ENCODE data around the gene KRT73.

KRT73 gene

DNA sequence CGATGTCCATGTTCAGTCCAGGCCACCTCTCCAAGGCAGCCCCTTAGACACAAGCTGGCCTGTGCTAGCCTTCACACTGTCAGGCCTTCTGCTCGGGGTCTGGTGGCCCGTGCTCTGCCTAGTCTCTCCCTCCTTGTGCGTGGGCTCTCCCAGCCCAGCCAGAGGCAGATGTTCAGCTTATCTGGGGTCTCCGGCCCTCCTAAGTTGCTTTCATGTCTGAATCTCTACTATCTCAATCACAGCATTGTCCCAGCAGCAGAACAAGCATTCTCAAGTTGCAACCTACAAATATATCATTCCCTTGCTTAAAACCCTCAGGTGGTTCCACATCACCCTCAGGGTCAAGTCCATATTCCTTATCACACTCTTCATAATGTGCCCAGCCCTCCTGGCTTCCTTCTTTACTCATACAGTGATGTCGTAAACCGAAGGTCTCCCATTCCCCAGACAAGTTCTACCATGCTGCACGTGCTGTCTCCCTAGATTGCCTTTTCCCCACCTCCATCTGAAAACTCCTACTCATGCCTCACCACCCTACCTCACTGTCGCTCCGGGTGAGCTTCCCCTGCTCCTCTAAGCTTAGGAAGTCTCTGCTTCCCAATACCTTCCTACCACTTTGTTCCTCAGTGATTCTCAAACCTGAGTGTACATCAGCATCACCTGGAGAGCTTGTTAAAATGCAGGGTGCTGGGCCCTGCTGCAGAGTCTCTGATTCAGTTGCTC is 1.5 kb downstream of the KRT73 start:
- DNase-seq: no peak

DNA sequence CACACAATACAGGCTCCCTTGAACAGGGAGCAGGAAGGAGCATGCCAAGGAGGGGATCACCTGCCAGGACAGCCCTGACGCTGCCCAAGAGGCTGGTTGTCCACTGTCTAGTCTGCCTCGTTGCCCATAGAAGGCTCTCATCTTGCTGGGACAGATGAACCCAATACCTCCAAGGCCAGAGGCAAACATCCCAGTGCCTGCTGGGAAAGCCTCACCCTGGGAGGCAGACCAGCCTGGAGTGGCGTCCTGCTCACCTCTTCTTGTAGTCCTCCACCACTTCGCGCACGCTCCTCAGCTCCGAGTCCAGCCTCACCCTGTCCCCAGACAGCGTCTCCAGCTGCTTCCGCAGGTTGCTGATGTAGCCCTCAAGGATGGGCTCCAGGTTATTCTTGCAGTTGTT is 2.4 kb downstream of the KRT73 start:
- DNase-seq: no peak

DNA sequence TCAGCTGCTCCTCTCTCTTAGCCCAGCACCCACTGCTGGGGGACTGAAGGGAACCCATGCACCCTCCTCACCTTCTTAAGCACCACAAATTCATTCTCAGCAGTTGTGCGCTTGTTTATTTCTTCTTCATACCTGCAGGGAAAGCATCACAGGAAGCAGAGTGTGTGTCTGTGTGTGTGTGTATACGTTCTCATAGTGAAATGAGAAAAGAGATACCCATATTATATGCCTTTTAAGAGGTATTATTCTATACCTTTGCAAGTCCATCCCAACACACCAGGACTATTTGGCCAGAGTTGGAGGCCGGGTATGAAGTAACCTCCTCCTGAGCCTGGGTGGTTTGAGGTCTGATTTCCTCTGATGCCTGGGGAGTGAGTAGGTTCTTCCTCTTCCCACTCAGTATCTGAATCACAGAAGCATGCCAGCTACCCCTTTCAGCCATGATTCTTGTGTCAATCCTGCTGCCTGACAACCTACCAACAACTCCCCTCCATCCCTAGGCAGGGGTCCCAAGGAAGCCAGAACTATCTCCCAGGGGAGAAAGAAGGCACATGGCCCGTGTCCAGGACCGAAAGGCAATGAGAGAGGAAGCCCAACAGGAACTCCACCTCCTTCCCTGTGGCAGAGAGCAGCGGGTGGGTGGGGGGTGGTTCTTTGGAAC is 3.0 kb downstream of the KRT73 start:
- DNase-seq: no peak

DNA sequence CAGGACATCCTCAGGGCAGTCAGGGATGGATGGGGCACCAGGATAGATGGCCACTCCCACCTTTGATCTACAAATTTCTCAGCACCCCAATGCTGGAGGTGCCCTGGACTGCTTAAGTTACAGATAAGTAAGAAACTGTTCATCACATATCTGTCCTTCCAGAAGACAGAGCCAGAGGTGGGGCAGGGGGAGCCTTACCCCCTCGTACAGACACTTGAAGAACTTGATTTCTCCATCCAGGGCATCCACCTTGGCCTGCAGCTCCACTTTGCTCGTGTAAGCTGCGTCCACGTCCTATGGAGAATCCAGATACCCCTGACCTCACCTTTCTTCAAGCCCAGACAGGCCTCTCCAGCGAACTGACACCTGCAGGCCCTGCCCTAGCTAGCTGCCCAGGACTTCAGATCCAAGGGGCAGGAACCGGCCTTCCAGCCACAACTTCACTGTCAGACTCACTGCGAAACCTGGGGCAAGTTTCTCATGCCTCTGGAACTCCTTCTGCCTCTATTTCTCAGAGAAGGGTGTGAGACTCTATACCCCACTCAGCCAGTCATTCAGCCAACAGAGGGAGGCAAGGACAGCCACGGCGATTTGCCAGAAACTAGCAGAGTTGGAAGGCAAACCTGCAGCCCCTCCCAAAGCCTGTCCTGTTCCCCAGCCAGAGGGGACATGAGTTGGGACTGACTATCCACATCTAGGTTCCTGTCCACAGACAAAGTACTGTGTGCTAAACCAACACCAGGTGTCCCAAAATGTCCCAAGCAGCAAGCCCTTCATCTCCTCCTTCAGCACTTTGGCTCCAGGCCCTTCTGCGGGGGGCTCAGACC is 3.8 kb downstream of the KRT73 start:
- DNase-seq: no peak

DNA sequence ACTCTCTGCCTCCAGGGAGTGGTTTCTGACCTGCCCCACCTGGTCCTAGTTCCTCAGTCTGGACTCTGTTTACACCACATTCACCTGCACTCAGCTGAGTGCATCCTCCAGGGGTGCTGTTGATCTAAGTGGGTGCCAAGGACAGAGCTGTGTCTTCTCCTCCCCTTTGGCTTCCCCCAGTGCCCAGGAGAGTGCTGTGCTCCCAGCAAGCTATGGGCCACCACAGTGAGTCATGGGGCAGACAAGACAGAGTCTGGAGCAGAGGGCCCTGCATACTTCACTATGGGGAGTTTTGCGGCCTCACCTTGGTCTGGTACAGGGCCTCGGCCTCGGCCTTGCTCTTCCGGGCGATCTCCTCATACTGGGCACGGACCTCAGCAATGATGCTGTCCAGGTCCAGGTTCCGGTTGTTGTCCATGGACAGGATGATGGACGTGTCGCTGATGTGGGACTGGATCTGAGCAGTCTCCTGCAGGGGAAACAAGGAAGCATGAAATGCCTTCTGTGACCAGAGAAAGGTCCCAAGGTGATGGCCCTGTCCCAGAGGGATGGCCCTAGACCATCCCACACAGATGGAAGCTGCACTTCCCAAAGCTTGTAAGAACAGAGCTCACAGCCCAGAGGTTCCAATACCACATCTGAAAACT is 4.9 kb downstream of the KRT73 start:
- DNase-seq: no peak

DNA sequence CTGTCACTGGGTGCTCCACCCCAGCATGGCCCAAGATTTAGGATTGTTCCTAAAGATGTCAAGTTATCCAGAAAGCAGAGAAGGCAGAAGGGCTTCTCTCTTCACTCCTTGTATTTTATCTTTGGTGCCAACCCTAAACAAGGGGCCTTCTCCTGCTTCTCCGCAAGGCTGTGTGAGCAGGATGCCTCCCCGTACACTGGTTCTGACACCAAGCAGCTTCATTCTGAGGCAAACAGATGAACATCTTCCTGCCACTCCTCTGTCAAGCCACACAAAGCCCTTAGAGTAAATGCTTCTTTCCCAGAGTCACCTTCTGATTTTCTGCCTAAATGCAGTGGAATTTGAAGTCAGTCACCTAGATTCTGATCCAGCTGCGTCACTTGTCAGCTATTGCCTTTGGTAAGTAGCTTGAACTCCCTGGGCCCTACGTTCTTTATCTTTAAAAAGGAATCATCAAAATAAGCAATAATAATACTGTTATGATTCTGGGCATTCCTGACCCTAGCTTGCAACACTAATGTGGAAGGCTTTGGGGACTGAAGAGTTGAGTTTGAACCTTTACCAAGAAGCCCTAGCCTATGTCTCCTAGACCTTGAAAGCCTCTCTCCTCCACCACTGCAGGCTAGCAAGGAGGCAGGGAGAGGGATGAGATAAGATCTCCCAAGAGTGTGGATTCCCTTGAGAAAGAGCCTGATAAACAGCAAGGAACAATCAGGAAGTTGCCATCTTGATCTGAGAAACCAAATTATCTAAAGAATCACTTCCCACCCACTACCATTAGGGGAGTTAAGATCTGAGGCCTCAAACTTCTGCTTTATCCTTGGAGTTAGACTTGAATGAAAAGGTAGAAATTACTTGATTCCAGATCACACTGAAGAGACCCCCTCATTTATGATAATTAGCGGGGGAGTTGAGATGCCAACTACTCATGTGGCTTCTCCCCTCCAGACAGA is 5.7 kb downstream of the KRT73 start:
- DNase-seq: no peak

DNA sequence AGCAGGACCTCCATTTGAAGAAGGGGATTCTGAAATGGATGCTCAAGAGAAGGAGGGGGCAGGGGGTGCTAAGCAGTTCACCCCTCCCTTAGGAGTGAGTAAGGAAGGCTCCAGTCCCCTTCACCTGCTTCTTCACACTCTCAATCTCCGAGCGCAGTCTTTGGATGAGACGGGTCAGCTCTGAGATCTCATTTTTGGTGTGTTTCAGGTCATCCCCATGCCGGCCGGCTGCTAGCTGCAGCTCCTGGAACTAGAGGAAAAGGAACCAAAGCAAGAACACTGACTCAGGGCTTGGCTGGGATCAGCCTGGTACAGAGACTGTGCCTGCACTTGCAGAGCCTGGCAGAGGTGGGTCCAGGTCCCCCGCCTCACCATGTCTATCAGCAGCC is 7.3 kb downstream of the KRT73 start:
- DNase-seq: no peak

DNA sequence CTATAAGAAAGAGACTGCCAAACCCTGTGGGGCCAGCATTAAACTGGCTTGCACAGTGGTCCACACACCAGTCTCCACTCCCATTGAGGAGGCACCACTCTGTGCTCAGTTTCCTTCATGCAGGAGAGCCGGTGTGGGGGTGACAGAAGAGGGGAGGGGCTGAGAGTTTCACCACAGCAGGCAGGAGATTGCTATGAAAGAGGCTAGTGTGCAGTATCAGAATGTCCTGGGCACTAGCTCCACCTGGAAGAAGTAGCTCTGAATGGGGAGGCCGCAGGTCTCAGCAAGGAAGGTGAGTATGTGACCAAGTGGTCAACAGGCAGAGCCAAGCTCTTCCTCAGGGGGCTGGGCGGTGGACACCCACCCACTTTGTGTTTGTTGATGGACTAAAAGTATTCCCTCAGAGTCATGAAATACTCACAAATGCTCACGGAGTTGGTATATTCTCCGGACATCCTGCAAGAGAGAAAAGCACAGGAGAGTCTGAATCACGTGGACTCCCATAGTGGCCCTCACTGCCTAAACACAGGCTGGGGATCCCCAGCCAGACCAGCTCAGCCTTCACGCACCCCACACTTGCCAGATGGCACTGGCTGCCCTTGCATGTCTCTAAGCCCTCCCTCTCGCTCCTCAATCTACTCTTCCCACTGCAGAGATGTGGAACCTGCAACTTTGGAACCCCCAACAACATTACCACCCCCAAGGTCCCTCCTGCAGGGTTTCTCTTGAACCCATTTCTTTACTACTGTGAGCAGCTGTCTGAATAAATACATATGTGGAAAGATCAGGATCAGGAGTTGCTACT is 9.3 kb downstream of the KRT73 start:
- DNase-seq: no peak

DNA sequence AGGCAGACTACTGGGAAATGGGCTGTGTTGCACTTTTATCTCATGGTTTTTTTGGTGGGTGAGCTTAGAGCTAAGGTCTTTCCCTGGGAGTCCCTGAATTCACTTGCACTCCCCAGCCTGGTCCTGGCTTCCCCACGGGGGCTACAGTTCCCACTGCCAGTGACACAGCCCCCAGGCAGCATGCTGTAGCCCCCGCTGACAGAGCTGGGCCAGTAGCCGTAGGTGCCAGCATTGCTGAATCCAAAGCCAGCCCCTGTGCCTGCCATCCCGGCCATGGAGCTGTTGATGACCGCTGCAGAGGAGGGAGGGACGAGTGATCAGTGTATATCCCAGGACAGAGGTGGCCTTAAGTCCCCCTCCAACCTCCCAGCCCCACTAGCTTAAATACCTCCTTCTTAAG is 10.2 kb downstream of the KRT73 start:
- DNase-seq: no peak

DNA sequence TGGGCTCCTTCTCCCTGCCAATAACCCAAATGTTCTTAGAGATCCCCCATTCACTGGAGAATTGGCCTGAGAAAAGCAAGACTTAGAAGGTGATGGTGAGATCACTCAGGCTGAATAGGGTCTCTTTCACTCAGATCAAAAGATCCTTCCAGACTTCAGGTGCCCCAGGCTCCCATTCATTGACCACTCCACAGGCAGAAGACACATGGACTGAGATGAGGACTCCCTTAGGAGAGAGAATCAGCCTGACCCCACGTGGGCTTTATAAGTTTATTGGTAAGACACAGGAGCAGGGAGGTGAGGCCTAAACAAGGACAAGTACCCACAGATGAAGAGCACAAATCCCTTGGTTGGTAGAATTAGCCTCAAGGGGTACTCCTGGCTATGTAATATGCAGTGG is 11.0 kb downstream of the KRT73 start:
- DNase-seq: no peak

DNA sequence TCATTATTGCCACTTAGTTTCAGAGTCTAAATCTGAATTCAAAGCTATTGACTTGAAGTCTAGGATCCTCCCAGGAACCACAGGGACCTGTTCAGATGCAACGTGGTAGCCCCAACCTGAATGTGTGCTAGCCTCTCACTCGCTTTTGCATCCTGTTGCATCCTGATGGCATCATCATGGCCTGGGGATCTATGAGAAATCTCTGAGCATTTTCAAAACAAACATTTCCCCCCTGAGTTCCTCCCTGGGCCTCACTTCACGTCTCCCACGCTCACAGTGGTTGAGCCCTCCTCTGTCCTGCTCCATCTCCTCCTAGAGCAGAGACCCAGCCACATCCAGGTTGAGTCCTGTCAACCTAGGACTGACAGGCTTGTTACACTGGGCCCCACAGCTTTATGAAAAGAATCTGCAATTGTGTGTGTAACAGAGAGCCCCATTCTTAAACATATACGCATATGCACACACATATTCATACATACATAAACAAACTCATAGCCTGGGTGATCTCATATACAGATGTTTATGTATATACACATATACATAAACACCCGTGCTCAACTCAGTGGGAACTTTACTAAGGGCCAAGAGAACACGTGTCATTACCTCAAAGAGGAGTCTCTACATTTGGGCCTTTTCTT is 11.7 kb downstream of the KRT73 start:
- no peak for DNase-seq

DNA sequence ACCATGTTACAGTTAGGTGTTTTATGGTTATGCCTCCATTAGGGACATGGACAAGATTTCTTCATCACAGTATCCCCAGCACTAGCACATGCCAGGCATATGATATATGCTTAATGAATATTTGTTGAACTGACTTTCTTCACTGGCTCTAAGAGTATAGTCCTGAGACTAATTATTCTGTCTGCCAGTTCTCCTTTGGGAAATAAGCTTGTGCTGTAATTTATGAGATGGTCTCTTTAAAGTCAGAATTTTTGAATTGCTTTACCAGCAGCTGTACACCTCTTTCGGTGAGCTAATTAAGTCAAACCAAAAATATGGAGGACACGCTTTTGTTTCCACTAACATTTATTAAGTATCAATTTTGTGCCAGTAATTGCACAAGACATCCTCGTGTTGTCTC is 12.3 kb downstream of the KRT73 start:
- no peak for DNase-seq

DNA sequence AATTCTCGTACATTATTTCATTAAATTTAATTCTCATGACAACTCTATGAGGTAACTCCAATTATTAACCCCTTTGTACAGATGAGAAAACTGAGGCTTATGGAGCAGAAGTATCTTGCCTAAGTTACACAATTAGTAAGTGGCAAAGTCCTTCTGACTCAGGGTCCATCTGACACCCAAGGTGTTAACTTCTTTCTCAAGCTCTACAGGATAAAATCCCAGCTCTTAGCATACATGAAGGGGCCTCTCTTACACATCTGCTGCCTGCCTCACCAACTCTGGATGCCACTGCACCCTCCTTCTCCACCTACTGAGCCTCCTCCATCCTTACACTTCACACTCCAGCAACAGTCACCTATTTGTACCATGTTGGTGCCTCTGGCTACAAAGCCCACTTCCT is 12.8 kb downstream of the KRT73 start:
- DNase-seq: no peak

DNA sequence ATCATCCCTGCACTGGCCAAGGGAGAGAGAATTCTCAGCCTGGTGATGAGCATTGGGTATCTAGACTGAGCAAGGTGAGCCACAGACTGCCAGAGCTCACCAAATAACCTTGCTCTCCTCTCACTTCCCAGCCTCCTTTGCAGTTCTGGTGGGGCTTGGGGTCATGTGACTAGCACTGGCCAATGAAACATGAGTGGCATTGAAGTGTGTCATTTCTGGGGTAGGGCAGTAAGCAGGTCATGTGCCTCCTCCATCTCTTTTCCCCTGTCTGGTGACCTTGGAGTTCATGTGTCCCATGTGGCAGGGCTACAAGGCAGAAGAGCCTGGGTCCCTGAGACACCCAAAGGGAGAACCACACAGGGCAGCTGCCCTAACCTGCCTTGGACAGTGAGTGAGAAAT is 13.5 kb downstream of the KRT73 start:
- DNase-seq: no peak

DNA sequence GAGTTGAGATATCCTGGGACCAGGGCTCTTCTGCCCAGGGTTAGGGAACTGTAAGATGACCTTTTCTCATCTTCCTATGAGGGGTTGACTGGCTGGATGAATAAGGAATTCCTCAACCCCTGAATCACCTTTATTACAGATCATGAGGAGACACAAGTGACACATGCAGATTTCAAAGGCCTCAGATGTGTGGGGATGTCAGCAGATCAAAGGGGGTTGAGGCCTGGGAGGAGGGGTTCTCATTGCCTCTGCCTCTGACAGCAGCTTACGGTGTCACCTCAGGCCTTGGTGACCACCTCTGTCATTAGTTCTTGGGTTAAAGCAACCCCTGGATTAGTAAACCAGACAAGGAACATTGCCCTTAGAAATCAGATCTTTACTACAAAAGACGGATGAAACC is 15.0 kb downstream of the KRT73 start:
- DNase-seq: no peak

DNA sequence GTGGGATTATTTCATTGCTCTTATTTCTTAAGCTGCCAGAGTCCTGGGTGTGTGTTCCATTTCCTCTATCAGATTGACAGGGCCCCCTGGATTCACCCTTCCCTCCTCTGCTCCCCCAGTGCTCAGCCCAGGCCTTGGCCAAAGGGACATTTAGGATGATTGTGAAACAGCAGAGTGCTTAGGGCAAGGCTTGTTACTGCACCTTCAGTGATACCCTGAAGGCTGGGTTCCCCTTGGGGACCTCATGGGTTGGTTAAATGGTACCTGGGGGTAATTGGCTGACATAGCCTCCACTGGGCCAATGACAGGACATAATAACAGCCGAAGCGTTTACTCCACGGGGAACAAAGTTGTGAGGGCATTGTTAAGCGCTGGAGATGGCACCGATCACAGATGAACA is 15.8 kb downstream of the KRT73 start:
- no peak for DNase-seq

DNA sequence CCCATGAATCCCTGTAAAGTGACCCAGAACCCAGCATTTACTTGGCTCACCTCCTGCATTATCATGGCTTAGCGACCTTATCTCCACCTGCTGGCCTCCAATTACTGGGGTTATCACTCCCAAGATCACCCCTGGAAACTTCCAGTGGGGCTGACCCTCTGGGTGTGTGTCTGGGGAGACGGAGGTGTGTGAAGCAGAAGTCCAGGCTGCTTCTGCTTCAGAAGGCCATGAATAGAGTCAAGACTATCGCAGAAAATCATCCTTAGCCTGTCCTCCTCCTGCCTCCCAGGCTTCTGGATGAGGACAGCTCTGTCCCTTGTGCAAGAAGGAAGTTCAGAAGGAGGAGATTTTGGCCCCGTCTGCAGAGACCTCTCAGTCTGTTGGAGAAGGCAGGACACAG is 16.7 kb downstream of the KRT73 start:
- no peak for DNase-seq

DNA sequence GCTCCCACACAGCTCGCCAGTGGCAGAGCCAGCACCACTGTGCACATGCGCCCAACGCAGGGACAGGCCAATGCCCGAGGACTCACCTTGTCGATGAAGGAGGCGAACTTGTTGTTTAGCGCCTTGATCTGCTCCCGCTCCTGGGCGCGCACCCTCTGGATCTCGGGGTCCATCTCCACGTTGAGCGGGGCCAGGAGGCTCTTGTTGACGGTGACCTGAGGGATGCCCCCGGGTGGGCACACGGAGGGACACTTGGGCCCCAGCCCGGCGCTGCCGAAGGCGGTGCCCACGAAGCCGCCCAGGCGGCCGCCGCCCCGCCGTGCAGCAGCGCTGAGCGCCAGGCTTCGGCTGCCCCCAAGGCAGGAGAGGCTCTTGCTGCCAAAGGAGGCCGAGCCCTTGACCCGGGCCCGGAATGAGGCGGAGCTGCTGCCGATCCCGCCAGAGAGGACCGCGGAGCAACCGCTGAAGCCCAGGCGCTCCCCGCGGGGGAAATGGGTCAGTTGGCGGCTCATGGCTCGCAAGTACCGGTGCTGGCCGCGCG is 17.3 kb downstream of the KRT73 start, which contains the start of gene KRT72:
Gene KRT72 (minus strand): TSS at position 523 of the 541 bp plus-strand sequence. CDS start 11 bp downstream, at position 512.
- no peak for DNase-seq

DNA sequence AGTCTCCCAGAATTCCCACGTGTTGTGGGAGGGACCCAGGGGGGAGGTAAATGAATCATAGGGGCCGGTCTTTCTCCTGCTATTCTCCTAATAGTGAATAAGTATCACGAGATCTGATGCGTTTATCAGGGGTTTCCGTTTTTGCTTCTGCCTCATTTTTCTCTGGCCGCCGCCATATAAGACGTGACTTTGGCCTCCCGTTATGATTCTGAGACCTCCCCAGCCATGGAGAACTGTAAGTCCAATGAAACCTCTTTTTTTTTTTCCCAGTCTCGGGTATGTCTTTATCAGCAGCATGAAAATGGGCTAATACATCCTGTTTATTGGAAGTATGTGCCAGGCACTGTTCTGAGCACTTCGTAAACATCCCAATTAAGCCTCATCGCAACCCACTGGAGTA is 17.9 kb downstream of the KRT73 start:
- no peak for DNase-seq

DNA sequence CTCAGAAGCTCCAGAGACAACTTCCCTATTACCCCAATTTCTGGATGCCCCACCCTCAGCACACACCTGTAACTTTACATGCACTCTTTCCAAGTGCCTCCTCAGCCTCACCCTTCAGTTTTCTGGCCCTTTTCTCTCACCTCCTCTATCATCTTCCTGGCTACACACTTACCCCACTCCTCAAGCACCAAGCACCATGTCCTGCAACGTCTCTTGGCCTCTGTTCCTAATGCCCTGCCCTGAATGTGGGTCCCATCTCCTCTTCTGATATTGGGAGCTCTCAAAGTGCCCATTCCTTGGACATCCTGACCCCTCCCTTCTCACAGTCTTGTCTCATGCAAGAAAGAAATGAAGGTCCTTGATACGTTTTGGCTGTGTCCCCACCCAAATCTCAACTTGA is 18.3 kb downstream of the KRT73 start:
- no peak for DNase-seq

DNA sequence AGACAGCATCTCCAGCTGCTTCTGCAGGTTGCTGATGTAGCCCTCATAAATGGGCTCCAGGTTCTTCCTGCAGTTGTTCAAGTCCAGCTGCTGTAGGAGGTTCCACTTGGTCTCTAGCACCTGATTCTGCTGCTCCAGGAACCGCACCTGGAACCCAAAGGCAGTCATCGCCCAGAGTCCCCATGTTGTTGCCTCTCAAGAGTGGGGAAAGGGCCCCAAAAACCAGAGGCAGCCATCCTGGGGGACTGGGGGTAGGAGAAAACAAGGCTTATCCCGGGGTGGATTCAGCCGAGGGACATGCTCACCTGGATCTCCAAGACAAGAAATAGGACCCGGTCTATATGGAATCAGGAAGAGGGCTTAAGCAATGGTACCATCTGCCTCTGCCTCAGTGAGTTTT is 19.4 kb downstream of the KRT73 start:
- DNase-seq: no peak
